ENCODE results near the gene RSKR. TPM values are rescaled to one million over a fixed set of nuclear protein-coding genes. Genes with fewer than 3 reads are reported as not detected.
A peak's percentile ranks its signal among the peaks of the same experiment; 100 is the strongest.
"Not testable (repeated sequence)": the region's sequence is repeated elsewhere in the genome, so short reads cannot be mapped to it uniquely, and the experiment has no call there.

Gene RSKR
- 1 to 10 TPM; 2.2 to 6.1 (median 3.0) TPM for total RNA-seq
- 1 to 10 TPM; 3.9 to 6.9 TPM for polyA plus RNA-seq

DNA sequence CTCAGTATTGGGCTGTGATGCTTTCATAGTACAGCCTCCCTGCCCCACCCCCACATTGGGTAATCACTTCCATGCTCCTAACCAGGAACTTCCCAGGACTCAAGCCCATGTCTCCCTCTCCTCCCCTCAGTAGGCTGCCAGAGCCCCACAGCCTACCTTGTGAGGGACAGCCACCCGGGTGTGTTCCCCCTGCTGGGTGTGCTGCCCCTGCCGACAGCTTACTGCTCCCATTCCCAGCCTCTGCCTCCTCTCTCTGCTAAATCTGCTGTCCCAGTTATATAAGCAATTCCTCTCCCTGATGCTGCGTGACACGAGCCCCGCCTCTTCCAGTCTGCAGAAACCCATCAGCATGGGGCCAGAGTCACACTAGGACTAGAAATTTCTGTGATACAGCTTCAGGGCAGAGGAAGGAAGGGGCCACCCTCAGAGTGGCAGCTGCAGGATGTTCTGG is at the start of gene RSKR:
RSKR (minus strand) TSS at position 255 of the 451 bp plus-strand sequence; CDS start at position 231, 24 bp downstream.
- H3K9me3 ChIP-seq = no peaks in the 10 kb centered on the region
- intact Hi-C loops (cut with DNase I) = loop anchor here in 1 of 3 donors (10.0 kb wide), 1 partner anchor 119 kb away; no protein-coding TSS in a partner anchor
- no peak for TF ChIP-seq CTCF (IDR thresholded peaks at IDR 0.05)
- FAIRE-seq (no peak), DNase-seq (no peak), ATAC-seq (peak in 2 of 4 donors; percentile 24 to 29)
- H3K27ac ChIP-seq = no peak within 1 kb of the TSS
- H3K27me3 ChIP-seq = no peaks in the 10 kb centered on the region
- 84 to 86% methylated on average over 5 of the region's 5 CpGs for WGBS, 2 donors
- no peak within 1 kb of the TSS for H3K4me3 ChIP-seq
- peaks cover 0 to 49% (median 36%) of the 10 kb centered on the region in 3 donors for H3K36me3 ChIP-seq
- H3K4me1 ChIP-seq = no peaks in the 10 kb centered on the region

GRCh38 chr17:28663723-28664122 is 49.7 kb upstream of the RSKR start:
- no peak for TF ChIP-seq CTCF (IDR thresholded peaks at IDR 0.05)
- DNase-seq = no peak
- Histone ChIP-seq H3K27ac (no peak overlapping the region), H3K4me1 (peaks cover 12 to 24% (median 17%) of the 10 kb centered on the region in 3 donors), H3K27me3 (no peaks in the 10 kb centered on the region), H3K4me3 (no peak overlapping the region), H3K36me3 (peaks cover 0 to 8% (median 0%) of the 10 kb centered on the region in 3 donors), H3K9me3 (no peaks in the 10 kb centered on the region)
- intact Hi-C loops (cut with DNase I) = loop anchor here in 1 of 3 donors (10.0 kb wide), 1 partner anchor 251 kb away; no protein-coding TSS in a partner anchor
- no peak for FAIRE-seq
- ATAC-seq = no peak

GRCh38 chr17:28662527-28662829 is 48.5 kb upstream of the RSKR start:
- no peak for DNase-seq
- Histone ChIP-seq H3K27me3 (no peaks in the 10 kb centered on the region), H3K9me3 (no peaks in the 10 kb centered on the region), H3K4me1 (peaks cover 12 to 24% (median 17%) of the 10 kb centered on the region in 3 donors), H3K4me3 (peak overlapping the region; percentile 67 to 83 (median 69)), H3K27ac (peak overlapping the region; percentile 92 to 94 (median 93)), H3K36me3 (peaks cover 0 to 3% (median 0%) of the 10 kb centered on the region in 3 donors)
- intact Hi-C loops (cut with DNase I) = loop anchor here in 1 of 3 donors (10.0 kb wide), 1 partner anchor 252 kb away; no protein-coding TSS in a partner anchor
- 0 to 1% methylated on average over 10 of the region's 10 CpGs for WGBS, 2 donors
- no peak for TF ChIP-seq CTCF (IDR thresholded peaks at IDR 0.05)
- no peak for FAIRE-seq
- ATAC-seq = no peak

GRCh38 chr17:28661635-28662526 is 47.9 kb upstream of the RSKR start, which contains the start of the genes SDF2 and SUPT6H:
Gene SDF2 (minus strand): TSS chr17:28661906. CDS start chr17:28661876, 30 bp downstream.
Gene SUPT6H (plus strand): TSS chr17:28662205. CDS start chr17:28673402, 11,197 bp downstream.
- Histone ChIP-seq H3K4me3 (peak within 1 kb of the TSS; percentile 67 to 83 (median 69)), H3K27me3 (no peaks in the 10 kb centered on the region), H3K36me3 (peaks cover 0 to 3% (median 0%) of the 10 kb centered on the region in 3 donors), H3K4me1 (peaks cover 12 to 24% (median 17%) of the 10 kb centered on the region in 3 donors), H3K9me3 (no peaks in the 10 kb centered on the region), H3K27ac (peak within 1 kb of the TSS; percentile 92 to 94 (median 93))
- ATAC-seq (peak; percentile 94 to 98 (median 97)), FAIRE-seq (no peak), DNase-seq (peak; percentile 84 to 92 (median 88))
- 0% methylated on average over 66 of the region's 66 CpGs for WGBS, 2 donors
- no peak for TF ChIP-seq CTCF (IDR thresholded peaks at IDR 0.05)
- intact Hi-C loops (cut with DNase I) = loop anchor here in 1 of 3 donors (10.0 kb wide), 1 partner anchor 253 kb away; no protein-coding TSS in a partner anchor

DNA sequence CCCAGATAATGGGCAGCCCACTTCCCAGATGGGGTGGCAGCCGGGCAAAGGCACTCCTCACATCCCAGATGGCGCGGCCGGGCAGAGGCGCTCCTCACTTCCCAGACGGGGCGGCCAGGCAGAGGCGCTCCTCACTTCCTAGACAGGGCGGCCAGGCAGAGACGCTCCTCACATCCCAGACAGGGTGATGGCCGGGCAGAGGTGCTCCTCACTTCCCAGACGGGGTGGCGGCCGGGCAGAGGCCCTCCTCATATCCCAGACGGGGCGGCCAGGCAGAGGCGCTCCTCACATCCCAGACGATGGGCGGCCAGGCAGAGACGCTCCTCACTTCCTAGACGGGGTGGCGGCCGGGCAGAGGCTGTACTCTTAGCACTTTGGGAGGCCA is 45.5 kb upstream of the RSKR start:
- H3K4me1 ChIP-seq = peaks cover 12 to 23% (median 17%) of the 10 kb centered on the region in 3 donors

GRCh38 chr17:28658766-28659496 is 44.9 kb upstream of the RSKR start:
- intact Hi-C loops (cut with DNase I); H3K9me3 ChIP-seq; FAIRE-seq; H3K4me3 ChIP-seq; H3K27ac ChIP-seq; H3K36me3 ChIP-seq; H3K27me3 ChIP-seq; ATAC-seq: not testable (repeated sequence)
- peak in 1 of 6 donors; percentile 62 for DNase-seq
- peaks cover 10 to 17% (median 17%) of the 10 kb centered on the region in 3 donors for H3K4me1 ChIP-seq
- WGBS, 2 donors = 97 to 99% methylated on average over 39 to 46 of the region's 46 CpGs

More for the DNA sequence above, 45.5 kb upstream of the RSKR start:
- intact Hi-C loops (cut with DNase I); H3K4me3 ChIP-seq; H3K36me3 ChIP-seq; FAIRE-seq; H3K27me3 ChIP-seq; H3K27ac ChIP-seq; H3K9me3 ChIP-seq; ATAC-seq: not testable (repeated sequence)
- DNase-seq = peak in 2 of 6 donors; percentile 28 to 66
- WGBS, 2 donors = 97 to 99% methylated on average over 22 to 23 of the region's 23 CpGs

DNA sequence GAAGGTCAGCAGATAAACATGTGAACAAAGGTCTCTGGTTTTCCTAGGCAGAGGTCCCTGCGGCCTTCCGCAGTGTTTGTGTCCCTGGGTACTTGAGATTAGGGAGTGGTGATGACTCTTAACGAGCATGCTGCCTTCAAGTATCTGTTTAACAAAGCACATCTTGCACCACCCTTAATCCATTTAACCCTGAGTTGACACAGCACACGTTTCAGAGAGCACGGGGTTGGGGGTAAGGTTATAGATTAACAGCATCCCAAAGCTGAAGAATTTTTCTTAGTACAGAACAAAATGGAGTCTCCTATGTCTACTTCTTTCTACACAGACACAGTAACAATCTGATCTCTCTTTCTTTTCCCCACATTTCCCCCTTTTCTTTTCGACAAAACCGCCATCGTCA is 44.4 kb upstream of the RSKR start:
- H3K27ac ChIP-seq; H3K9me3 ChIP-seq; H3K4me3 ChIP-seq; H3K36me3 ChIP-seq; ATAC-seq; H3K27me3 ChIP-seq; DNase-seq; FAIRE-seq; intact Hi-C loops (cut with DNase I): not testable (repeated sequence)
- WGBS, 2 donors = 84 to 88% methylated on average over 5 of the region's 8 CpGs
- H3K4me1 ChIP-seq = peaks cover 4 to 14% (median 11%) of the 10 kb centered on the region in 3 donors
